Measurements from ENCODE around the gene HNRNPLL.

GRCh38 chr2:38636069-38636468 lies 33.3 kb upstream of the HNRNPLL start:
- TF ChIP-seq CTCF (IDR thresholded peaks at IDR 0.05; ENCODE audit: low read depth, low read length, missing input control) (no peak), REST (IDR thresholded peaks at IDR 0.05) (no peak), JUND (IDR thresholded peaks at IDR 0.05) (no peak), TAF1 (conservative IDR thresholded peaks at IDR 0.05) (no peak), YY1 (IDR thresholded peaks at IDR 0.05) (no peak), RXRA (IDR thresholded peaks at IDR 0.05) (no peak), FOXA1 (IDR thresholded peaks at IDR 0.05) (no peak), HNF4A (conservative IDR thresholded peaks at IDR 0.05) (no peak), RAD21 (IDR thresholded peaks at IDR 0.05) (no peak), MAX (IDR thresholded peaks at IDR 0.05) (no peak), SP1 (IDR thresholded peaks at IDR 0.05) (no peak), EGR1 (IDR thresholded peaks at IDR 0.05; ENCODE audit: low read depth in 2 of 2) (no peak)
- TF ChIP-seq, protein P1, sequence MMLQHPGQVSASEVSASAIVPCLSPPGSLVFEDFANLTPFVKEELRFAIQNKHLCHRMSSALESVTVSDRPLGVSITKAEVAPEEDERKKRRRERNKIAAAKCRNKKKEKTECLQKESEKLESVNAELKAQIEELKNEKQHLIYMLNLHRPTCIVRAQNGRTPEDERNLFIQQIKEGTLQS (IDR thresholded peaks at IDR 0.05) = no peak

Data from liver (tissue), 3 donors.